Left hindlimb (tissue), 1 donor: ENCODE data around the gene SLC34A3.

Experiments
- DNase-seq: peaks from one replicate; pipeline ENCODE4 v3.0.0-alpha.2; 2018

The SLC34A3 gene

GRCh38 chr9:137262909-137263285, 32.2 kb downstream of the SLC34A3 start:
- DNase-seq = no peak

GRCh38 chr9:137263506-137263905, 32.8 kb downstream of the SLC34A3 start:
- no peak for DNase-seq

DNA sequence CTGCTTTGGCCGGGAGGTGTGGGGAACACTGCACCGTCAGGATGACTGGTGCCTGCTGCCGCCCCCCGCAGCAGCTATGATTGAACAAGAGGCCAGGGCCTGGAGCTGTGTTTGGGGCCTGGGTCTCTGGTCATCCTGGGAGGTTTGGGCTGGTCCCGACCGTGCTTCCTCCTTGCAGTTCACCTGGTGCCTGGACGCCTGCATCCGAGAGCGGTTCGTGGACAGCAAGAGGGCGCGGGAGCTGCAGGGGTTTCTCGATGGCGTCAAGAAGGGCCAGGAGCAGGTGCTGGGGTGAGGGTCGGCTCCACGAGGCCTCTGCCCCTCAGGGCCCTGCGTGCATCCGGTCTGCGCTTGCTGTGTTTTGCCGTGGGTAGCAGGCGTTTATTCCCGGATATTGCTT, 33.4 kb downstream of the SLC34A3 start:
- no peak for DNase-seq

DNA sequence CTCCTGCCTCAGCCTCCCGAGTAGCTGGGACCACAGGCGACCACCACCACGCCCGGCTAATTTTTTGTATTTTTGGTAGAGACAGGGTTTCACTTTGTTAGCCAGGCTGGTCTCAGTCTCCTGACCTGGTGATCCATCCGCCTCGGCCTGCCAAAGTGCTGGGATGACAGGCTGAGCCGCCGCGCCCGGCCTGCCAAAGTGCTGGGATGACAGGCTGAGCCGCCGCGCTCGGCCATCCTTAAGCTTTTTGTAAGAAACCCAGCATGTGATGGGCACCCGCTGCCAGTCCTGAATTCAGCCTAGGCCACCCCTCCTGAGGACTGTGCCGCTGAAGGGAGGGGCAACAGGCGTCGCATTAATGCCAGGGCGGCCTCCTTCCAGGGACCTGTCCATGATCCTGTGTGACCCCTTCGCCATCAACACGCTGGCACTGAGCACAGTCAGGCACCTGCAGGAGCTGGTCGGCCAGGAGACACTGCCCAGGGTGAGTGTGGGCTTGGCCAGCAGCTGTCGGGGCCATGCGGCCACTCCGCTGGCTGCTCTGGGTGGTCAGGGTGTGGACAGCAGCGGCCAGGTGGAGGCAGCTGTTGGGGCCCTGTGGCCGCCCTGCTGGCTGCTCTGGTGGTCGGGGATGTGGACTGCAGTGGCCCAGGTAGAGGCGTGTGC, 34.9 kb downstream of the SLC34A3 start:
- no peak for DNase-seq

DNA sequence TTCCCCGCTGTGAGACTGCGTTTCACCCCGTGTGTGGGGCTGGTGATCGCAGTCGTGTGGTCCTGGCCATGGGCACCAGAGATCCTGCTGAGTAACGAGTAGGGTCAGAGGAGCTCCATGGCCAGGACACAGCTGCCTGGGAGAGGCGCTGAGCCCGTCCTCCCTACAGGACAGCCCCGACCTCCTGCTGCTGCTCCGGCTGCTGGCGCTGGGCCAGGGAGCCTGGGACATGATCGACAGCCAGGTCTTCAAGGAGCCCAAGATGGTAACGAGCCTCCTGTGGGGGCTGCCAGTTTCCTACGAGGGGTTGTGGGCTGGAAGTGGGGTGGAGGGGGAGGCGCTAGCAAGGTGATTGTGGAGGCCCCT, 35.4 kb downstream of the SLC34A3 start:
- DNase-seq = no peak

GRCh38 chr9:137266585-137267453, 36.1 kb downstream of the SLC34A3 start:
- DNase-seq = no peak

DNA sequence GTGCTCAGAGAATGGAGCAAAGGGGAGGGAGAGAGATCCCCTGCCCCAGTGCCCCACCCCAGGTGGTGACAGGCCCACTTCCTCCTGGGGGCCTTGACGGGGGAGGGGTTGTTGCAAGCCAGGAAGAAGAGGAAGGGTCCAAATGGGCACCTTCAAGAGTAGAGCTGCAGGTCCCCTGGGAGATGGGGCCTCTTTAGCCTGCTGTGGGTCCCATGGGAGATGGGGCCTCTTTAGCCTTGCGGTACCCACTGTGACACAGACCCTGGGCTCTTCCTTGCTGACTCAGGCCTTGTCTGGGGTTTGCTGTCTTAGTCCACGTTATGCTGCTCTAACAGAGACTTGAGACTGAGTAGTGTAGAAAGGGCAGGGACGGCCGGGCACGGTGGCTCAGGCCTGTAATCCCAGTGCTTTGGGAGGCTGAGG, 37.2 kb downstream of the SLC34A3 start:
- DNase-seq = no peak

DNA sequence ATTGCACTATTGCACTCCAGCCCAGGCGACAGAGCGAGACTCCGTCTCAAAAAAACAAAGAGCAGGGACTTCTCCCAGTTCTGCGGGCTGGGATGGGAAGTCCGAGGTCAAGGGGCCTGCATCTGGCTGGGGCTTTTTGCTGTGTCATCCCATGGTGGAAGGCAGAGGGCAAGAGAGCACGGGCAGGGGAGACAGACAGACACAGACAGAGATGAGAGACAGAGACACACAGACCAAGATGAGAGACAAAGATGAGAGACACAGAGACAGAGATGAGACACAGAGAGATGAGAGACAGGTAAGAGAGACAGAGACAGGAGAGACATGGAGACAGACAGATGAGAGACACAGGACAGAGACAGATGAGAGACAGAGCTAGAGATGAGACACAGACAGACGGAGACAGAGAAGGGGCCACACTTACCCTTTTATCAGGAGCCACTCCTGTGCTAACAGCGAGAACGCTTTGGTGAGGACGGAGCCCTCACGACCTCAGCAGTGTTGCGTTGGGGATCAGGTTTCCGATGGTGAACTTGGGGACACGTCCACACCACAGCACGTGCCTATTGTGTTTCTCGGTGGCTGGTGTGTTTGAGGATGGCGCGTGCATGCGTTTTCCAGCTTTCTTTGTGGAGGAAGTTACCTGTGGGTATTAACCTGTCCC, 38.0 kb downstream of the SLC34A3 start:
- DNase-seq = no peak

- DNase-seq = no peak
Observed at GRCh38 chr9:137269231-137269772, 38.6 kb downstream of the SLC34A3 start.

DNA sequence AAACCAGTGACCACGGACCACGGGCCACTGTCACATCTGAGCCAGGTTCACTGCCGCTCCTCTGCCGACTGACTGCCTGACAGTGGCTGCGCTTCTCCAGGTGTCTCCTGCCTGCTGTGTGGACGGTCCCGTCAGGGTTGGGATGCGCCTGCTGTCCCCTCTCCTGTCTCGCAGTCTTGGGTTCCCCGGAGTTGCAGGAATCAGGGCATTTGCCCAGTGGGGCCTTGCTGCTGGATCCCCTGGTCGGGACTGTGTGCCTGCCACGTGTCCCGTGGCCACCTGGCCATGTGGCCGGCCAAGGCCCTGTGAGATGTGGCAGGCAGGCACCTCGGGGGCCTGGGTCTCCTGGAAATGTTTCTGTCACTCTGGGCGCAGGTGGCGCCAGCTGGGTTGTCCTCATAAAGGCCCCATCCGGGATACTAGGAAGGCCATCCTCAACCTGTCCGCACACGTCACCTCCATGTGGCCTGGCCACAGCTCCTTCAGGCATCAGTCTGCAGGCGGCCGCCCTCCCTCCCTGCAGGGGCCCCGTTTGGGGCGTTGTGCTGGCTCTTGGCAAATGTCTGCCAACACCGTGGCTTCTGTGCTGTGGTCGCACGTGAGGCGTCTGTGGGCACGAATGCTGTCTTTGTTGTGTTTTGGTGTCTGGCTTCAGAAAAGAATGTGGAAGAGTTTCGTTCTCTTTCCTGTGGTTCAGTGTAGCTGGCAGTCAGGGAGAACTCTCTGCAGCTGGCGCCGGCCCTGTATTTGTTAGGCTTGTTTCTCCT, 40.4 kb downstream of the SLC34A3 start:
- no peak for DNase-seq

- DNase-seq = no peak
Observed at GRCh38 chr9:137271696-137272076, 41.0 kb downstream of the SLC34A3 start.

DNA sequence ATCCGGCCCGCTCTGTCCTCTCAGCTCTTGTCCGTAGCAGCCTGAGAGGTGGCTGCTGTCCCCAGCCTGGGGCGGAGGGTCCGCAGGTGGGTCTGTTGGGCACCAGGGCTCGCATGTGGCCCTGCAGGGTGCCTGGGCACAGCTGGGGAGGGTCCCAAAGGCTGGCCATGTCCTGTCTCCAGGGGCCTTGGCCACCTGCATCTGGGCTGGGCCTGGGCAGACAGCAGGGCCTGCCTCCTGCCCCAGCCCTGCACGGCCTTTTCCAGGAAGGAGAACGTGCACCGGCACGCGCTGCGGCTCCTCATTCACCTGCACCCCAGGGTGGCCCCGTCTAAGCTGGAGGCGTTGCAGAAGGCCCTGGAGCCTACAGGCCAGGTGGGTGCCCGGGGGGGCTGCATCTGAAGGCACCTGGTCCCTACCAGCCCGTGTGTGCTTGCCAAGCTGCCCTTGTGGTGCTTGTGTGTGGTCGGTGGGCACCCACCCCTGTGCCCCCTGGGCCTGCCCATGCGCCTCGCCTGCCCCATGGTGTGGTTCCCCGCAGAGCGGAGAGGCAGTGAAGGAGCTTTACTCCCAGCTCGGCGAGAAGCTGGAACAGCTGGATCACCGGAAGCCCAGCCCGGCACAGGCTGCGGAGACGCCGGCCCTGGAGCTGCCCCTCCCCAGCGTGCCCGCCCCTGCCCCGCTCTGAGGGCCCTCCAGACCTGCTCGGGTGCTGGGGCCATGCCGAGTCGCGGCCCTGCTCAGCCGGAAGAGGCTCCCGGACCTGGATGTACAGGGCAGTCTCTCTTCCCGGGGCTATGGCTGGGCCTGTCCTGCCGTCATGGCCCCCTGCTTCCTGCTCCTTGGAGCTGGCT, 41.8 kb downstream of the SLC34A3 start:
- DNase-seq = no peak

DNA sequence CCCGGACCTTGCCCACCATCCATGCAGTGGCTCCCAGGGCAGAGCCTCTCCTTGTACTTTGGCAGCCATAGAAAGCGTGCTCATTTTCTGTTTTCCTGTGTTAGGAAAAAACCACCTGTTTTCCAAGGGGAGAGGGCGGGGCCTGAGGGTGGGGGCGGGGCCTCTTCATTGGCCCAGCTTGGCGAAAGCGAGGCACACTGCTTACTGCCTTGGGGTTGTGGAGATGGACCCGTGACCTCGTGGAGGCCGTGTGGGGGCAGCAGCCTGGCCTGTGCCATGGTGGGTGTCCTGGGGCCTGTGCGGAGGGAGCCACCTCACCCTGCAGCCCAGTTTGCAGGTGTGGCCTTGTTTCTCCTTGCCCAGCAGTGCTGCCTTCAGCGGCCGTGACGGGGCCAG, 42.4 kb downstream of the SLC34A3 start:
- no peak for DNase-seq

DNA sequence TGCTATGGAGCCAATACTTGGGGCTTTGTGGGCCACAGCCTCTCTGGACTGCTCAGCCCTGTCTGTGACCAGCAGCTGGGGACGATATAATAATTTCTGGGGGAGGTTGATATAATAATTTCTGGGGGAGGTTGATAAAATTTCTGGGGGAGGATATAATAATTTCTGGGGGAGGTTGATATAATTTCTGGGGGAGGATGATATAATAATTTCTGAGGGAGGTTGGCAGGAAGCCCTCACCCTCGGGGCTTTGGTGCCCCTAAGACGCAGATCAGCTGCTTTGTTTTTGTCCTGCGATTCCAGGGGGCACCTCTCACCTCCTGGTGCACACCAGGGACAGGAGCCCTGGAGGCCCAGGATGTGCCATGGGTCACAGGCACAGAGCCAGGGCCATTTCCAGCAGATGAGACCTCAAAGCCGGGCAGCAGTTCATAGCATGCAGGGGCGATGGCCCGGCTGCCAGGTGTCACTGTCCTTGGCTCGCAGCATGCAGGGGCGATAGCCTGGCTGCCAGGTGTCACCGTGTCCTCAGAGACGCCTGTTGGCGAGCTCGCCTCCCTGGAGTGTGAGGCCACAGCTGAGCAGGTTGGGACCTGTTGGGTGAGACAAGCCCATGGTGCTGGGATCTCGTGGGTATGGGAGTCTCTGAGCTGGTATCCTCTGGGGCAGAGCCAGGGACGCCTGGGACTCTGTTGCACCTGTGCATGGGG, 43.1 kb downstream of the SLC34A3 start:
- DNase-seq = no peak

DNA sequence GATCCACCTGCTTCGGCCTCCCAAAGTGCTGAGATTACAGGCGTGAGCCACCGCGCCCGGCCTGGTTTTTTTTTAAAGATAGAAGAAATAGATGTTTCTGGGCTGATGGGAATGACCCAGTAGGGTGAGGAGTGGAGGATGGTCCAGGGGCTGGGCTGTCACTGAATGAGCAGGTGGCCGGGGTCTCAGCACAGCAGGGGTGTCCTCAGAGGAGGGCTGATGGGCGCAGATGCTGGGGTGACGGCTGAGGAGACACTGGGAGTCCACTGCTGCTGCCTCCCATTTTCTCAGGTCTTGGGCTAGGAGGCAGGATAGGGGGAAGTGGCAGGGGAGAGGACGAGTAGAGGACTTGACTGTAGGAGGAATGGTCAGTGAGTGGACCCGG, 44.5 kb downstream of the SLC34A3 start:
- DNase-seq = no peak

DNA sequence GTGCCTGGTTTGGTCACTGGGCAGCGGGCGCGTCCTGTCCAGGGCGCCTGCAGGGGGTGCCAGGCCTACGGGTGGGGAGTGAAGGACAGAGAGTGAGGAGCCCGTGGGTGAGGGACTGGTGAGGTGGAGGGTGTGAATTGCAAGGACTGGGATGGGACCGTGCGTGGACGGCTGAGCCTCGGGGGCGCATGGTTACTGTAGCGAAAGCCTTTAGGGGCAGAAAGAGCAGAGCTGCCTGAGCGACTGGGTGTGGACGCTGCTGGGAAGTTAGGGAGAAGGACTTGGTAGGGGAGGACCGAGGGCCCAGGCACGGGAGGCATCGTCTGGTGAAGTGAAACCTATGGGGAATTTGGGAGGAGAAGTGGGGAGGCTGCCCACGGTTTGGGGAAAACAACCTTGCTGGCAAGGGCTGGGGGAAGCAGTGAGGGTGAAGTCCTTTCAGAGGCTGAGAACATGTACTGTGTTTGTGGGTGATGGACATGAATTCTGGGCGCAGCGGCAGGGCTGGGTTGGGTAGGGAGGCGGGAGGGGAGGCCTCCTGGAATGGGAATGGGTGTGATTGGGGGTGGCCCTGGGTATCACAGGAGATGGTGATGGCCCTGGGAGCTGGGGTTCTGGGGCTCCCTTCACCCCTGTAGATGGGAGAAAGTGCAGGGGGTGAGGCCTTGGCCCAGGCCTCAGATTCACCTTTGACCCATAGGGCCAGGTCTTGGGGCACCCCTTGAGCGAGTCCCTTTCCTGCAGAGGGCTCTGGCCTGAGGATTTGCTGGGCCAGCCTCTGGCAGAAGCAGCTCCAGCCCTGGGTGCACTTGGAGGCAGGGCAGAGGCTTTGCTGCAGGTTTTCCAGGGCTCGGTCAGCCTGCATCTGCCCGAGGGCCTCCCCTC, 45.1 kb downstream of the SLC34A3 start:
- no peak for DNase-seq

DNA sequence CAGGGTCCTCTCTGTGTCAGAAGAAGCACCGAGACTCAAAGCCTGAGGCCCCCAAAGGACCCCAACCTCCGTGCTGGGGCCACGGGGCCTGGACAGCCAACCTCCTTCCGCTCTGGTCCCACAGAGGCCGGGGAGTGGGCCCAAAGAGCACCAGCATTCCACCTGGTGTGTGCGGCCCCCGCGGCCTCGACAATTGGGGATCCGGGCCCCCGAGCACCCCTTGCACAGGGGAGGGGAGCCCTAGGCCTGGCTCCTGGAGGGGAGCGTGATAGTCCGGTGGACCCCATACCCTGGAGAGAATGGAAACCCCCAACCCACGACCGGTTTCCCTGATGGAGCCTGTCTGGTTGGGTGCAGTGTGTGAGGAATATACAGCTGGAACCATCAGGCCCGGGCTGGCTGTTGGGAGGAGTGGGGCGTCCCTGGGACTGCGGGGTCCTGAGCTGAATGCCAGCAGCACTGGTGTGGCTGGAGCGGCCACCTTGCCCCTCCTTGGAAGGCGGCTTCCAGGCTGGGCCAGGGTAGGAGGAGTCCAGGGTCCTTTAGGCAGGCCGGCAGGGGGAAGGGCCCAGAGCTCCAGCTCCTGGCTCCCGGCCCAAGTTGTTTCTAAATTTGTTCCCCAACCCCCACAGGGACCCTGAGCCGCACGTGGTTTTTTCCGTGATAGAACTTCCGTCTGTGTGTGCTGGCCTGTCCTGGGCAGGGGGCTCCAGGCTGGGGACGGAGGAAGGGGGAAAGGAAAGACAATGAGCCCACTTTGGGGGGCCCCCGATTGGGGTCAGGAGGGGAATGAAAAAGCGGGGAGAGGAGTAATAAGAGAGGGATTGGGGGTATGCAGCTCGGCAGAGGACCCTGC, 46.0 kb downstream of the SLC34A3 start:
- DNase-seq = peak; percentile 83

- peak; percentile 71 for DNase-seq
Observed at GRCh38 chr9:137277329-137278041, 46.8 kb downstream of the SLC34A3 start, which contains the start of gene TOR4A. Gene TOR4A, plus strand, starts transcription at chr9:137277726. Its CDS starts 964 bp downstream, at chr9:137278690.
